DOHH2 (cell line): ENCODE results near the gene DSCAM.

Source experiments
- H3F3A ChIP-seq: fragments of 200-600 bp; sonication (generic), shearing (Covaris generic); 2 replicates; pipeline ENCODE4 v1.6.0; 2016; ENCODE audit warnings: antibody characterized with exemption, mild to moderate bottlenecking; ENCODE audit not compliant: control insufficient read depth, insufficient read depth
- H3K27ac ChIP-seq: fragments of 200-600 bp; sonication (generic); 2 replicates; pipeline ENCODE4 v1.5.1; 2014; ENCODE audit warnings: low read depth, mild to moderate bottlenecking, low read length, moderate library complexity
- H3K27me3 ChIP-seq: fragments of 200-600 bp; sonication (generic); 2 replicates; pipeline ENCODE4 v1.6.1; 2014; ENCODE audit warnings: mild to moderate bottlenecking, low read length, mixed read lengths; ENCODE audit not compliant: control insufficient read depth
- H3K36me3 ChIP-seq: fragments of 200-600 bp; sonication (generic); 2 replicates; pipeline ENCODE4 v1.6.1; 2014; ENCODE audit warnings: mild to moderate bottlenecking, low read length, moderate library complexity, mixed read lengths; ENCODE audit not compliant: control insufficient read depth
- H3K4me1 ChIP-seq: fragments of 200-600 bp; sonication (generic); 2 replicates; pipeline ENCODE4 v1.6.1; 2014; ENCODE audit warnings: mild to moderate bottlenecking, low read length, mixed read lengths; ENCODE audit not compliant: control insufficient read depth
- H3K4me2 ChIP-seq: fragments of 200-600 bp; sonication (generic); 2 replicates; pipeline ENCODE4 v1.6.0; 2014; ENCODE audit warnings: mild to moderate bottlenecking, low read length, moderate library complexity
- H3K4me3 ChIP-seq: fragments of 200-600 bp; sonication (generic); 2 replicates; pipeline ENCODE4 v1.5.1; 2014; ENCODE audit warnings: mild to moderate bottlenecking, low read length, mixed read lengths
- H3K79me2 ChIP-seq: fragments of 200-600 bp; sonication (generic); 2 replicates; pipeline ENCODE4 v1.6.1; 2014; ENCODE audit warnings: mild to moderate bottlenecking, low read length, mixed read lengths; ENCODE audit not compliant: control insufficient read depth
- H3K9me2 ChIP-seq: fragments of 200-600 bp; sonication (generic); replicated peaks from 2 replicates; pipeline ENCODE4 v1.6.1; 2014; ENCODE audit warnings: mild to moderate bottlenecking, low read length, mixed read lengths; ENCODE audit not compliant: control insufficient read depth
- H3K9me3 ChIP-seq: fragments of 200-600 bp; sonication (generic); 2 replicates; pipeline ENCODE4 v1.6.1; 2014; ENCODE audit warnings: antibody characterized with exemption, low read length, mixed read lengths; ENCODE audit not compliant: control insufficient read depth, insufficient read depth
- H4K20me1 ChIP-seq: fragments of 200-600 bp; sonication (generic); 2 replicates; pipeline ENCODE4 v1.6.0; 2014; ENCODE audit warnings: low read depth, mild to moderate bottlenecking, antibody characterized with exemption, low read length, moderate library complexity; ENCODE audit not compliant: control insufficient read depth, insufficient read depth
- EZH2phosphoT487 ChIP-seq: fragments of 200-600 bp; sonication (generic); IDR thresholded peaks from 2 replicates; pipeline ENCODE4 v1.6.1; 2017; ENCODE audit warnings: borderline replicate concordance, mild to moderate bottlenecking, antibody characterized with exemption, low read length, moderate library complexity, mixed read lengths
- TF ChIP-seq, protein P1 (sequence below): fragments of 200-600 bp; sonication (generic); IDR thresholded peaks from one replicate; pipeline ENCODE4 v1.5.1; 2014; ENCODE audit warnings: antibody characterized with exemption, mild to moderate bottlenecking, low read depth, low read length; ENCODE audit not compliant: poor library complexity, severe bottlenecking

DSCAM gene

DNA sequence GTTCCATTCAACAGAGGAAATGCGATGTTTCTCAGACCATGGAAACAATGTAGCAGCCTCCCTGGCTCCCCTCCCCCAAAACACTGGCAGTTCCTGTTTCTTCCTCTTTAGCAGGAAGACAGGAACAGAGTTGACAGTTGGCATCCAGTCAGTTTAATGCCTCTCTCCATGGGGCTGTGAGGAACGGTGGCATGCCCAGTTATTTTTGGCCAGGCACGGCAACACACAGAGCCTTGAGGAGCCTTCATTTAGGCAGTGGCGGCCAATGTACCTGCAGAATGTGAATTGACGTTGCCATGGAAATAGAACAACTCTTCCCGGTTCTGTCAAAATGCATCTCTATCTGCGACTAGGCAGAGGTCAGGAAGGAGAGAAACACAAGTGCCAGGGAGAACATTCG is 330.6 kb downstream of the DSCAM start:
- no peaks in the 10 kb centered on the region for H3K9me2 ChIP-seq
- no peaks in the 10 kb centered on the region for H3K9me3 ChIP-seq
- no peak for TF ChIP-seq EZH2phosphoT487
- TF ChIP-seq, protein P1, sequence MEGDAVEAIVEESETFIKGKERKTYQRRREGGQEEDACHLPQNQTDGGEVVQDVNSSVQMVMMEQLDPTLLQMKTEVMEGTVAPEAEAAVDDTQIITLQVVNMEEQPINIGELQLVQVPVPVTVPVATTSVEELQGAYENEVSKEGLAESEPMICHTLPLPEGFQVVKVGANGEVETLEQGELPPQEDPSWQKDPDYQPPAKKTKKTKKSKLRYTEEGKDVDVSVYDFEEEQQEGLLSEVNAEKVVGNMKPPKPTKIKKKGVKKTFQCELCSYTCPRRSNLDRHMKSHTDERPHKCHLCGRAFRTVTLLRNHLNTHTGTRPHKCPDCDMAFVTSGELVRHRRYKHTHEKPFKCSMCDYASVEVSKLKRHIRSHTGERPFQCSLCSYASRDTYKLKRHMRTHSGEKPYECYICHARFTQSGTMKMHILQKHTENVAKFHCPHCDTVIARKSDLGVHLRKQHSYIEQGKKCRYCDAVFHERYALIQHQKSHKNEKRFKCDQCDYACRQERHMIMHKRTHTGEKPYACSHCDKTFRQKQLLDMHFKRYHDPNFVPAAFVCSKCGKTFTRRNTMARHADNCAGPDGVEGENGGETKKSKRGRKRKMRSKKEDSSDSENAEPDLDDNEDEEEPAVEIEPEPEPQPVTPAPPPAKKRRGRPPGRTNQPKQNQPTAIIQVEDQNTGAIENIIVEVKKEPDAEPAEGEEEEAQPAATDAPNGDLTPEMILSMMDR = no peak
- H4K20me1 ChIP-seq = no peaks in the 10 kb centered on the region
- no peak overlapping the region for H3K27ac ChIP-seq
- no peaks in the 10 kb centered on the region for H3F3A ChIP-seq
- H3K4me3 ChIP-seq = no peak overlapping the region
- H3K4me1 ChIP-seq = no peaks in the 10 kb centered on the region
- no peaks in the 10 kb centered on the region for H3K79me2 ChIP-seq
- H3K36me3 ChIP-seq = no peaks in the 10 kb centered on the region
- no peaks in the 10 kb centered on the region for H3K27me3 ChIP-seq
- H3K4me2 ChIP-seq = no peak overlapping the region

DNA sequence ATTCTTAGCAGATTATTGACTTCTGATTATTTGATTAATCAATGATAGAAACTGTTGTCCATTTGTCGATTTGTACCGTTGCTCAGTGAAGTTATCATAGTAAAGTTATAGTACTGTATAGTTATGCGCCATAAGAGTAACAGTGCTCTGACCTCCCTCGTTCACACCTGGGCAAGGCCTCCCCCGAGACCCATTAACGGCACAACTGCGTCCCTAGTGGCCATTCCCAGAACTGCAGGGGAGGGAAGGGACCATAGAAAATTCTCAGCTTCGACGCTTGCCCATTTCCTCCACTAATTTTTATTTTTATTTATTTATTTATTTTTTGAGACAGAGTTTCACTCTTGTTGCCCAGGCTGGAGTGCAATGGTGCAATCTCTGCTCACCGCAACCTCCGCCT is 334.4 kb downstream of the DSCAM start:
- Histone ChIP-seq H3K36me3 (no peaks in the 10 kb centered on the region), H3K27me3 (no peaks in the 10 kb centered on the region), H4K20me1 (no peaks in the 10 kb centered on the region), H3K4me3 (no peak overlapping the region), H3K79me2 (no peaks in the 10 kb centered on the region), H3K4me2 (no peak overlapping the region), H3K9me2 (no peaks in the 10 kb centered on the region), H3K27ac (no peak overlapping the region), H3K4me1 (no peaks in the 10 kb centered on the region), H3K9me3 (no peaks in the 10 kb centered on the region), H3F3A (no peaks in the 10 kb centered on the region)
- TF ChIP-seq, protein P1 = peak; percentile 68
- no peak for TF ChIP-seq EZH2phosphoT487

DNA sequence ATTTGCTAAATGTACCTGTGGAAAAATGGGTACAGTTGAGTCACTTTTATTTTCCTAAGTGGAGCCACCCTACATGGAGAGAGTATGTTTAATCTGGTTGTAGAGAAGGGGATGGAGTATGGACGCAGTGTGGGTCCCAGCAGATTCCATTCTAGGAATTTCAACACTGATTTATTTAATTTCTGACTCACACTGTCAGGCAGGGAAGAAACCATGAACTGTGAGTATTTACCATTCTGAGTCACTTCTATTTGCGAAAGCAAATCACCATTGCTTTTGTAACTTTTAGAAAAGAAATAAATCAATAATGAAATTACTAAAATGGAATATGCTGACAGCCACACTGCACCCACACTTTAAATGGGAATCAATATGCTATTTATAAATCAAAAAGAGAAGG is 339.0 kb downstream of the DSCAM start:
- no peaks in the 10 kb centered on the region for H3K9me2 ChIP-seq
- H4K20me1 ChIP-seq = no peaks in the 10 kb centered on the region
- no peaks in the 10 kb centered on the region for H3F3A ChIP-seq
- H3K4me2 ChIP-seq = no peak overlapping the region
- TF ChIP-seq EZH2phosphoT487 = no peak
- TF ChIP-seq, protein P1 = no peak
- H3K27ac ChIP-seq = no peak overlapping the region
- H3K27me3 ChIP-seq = no peaks in the 10 kb centered on the region
- no peaks in the 10 kb centered on the region for H3K4me1 ChIP-seq
- no peaks in the 10 kb centered on the region for H3K79me2 ChIP-seq
- no peaks in the 10 kb centered on the region for H3K36me3 ChIP-seq
- H3K4me3 ChIP-seq = no peak overlapping the region
- H3K9me3 ChIP-seq = no peaks in the 10 kb centered on the region; the same call in 1 of the 2 replicates

DNA sequence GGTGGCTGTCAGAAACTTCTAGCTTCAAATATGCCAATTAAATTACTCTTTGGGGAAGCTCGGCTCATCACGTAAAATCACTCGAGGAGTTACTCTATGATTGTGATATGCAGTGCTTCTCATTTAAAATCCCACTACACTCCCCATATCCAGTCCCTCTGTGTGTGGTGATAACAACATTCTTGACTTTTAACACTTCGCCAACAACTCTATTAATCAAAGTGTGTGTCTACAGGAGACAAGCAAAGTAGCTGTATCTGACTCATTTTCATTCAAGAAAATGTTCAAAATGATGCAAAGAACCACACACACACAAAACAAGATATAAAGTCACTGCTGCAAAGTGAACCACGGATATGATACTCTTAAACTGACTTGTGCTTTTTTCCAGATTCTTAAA is 341.3 kb downstream of the DSCAM start:
- Histone ChIP-seq H3K4me3 (no peak overlapping the region), H3K9me3 (no peaks in the 10 kb centered on the region; the same call in 1 of the 2 replicates), H3K79me2 (no peaks in the 10 kb centered on the region), H3K4me2 (no peak overlapping the region), H3K27ac (no peak overlapping the region), H3K27me3 (no peaks in the 10 kb centered on the region), H3K9me2 (no peaks in the 10 kb centered on the region), H3K4me1 (no peaks in the 10 kb centered on the region), H4K20me1 (no peaks in the 10 kb centered on the region), H3K36me3 (no peaks in the 10 kb centered on the region), H3F3A (no peaks in the 10 kb centered on the region)
- TF ChIP-seq EZH2phosphoT487 = no peak
- TF ChIP-seq, protein P1 = no peak
